Measurements from ENCODE around the gene RAB20.
"Not testable (repeated sequence)": the region's sequence is repeated elsewhere in the genome, so short reads cannot be mapped to it uniquely, and the experiment has no call there.

RAB20 gene

GRCh38 chr13:110495376-110495775, 66.1 kb downstream of the RAB20 start:
- no peak overlapping the region for H3K9ac ChIP-seq (ENCODE audit: low read depth in 1 of 2, low read length in 2 of 2)
- H3K27me3 ChIP-seq (ENCODE audit: control insufficient read depth in 1 of 2, insufficient read depth in 2 of 2, low read length in 2 of 2), result no peaks in the 10 kb centered on the region
- no peaks in the 10 kb centered on the region for H3K9me3 ChIP-seq (ENCODE audit: control insufficient read depth in 1 of 2, low read length in 2 of 2)
- H3K36me3 ChIP-seq (ENCODE audit: control insufficient read depth in 1 of 2, insufficient read depth in 2 of 2, low read length in 2 of 2), result peaks cover 0 to 16% of the 10 kb centered on the region in 2 donors
- no peak overlapping the region for H3K4me3 ChIP-seq (ENCODE audit: low read depth in 1 of 2, low read length in 2 of 2)
- H3K27ac ChIP-seq (ENCODE audit: low read depth, low read length), result no peak overlapping the region
- no peaks in the 10 kb centered on the region for H3K4me1 ChIP-seq (ENCODE audit: control insufficient read depth in 1 of 2, insufficient read depth in 2 of 2, low read length in 2 of 2)

GRCh38 chr13:110493613-110494012, 67.9 kb downstream of the RAB20 start:
- no peaks in the 10 kb centered on the region for H3K9me3 ChIP-seq (ENCODE audit: control insufficient read depth in 1 of 2, low read length in 2 of 2)
- no peak overlapping the region for H3K9ac ChIP-seq (ENCODE audit: low read depth in 1 of 2, low read length in 2 of 2)
- H3K4me1 ChIP-seq (ENCODE audit: control insufficient read depth in 1 of 2, insufficient read depth in 2 of 2, low read length in 2 of 2), result no peaks in the 10 kb centered on the region
- no peak overlapping the region for H3K4me3 ChIP-seq (ENCODE audit: low read depth in 1 of 2, low read length in 2 of 2)
- H3K36me3 ChIP-seq (ENCODE audit: control insufficient read depth in 1 of 2, insufficient read depth in 2 of 2, low read length in 2 of 2), result peaks cover 0 to 16% of the 10 kb centered on the region in 2 donors
- H3K27ac ChIP-seq (ENCODE audit: low read depth, low read length), result no peak overlapping the region
- H3K27me3 ChIP-seq (ENCODE audit: control insufficient read depth in 1 of 2, insufficient read depth in 2 of 2, low read length in 2 of 2), result no peaks in the 10 kb centered on the region

GRCh38 chr13:110492679-110493593, 68.6 kb downstream of the RAB20 start:
- Histone ChIP-seq H3K9me3 (ENCODE audit: control insufficient read depth in 1 of 2, low read length in 2 of 2) (no peaks in the 10 kb centered on the region), H3K27me3 (ENCODE audit: control insufficient read depth in 1 of 2, insufficient read depth in 2 of 2, low read length in 2 of 2) (no peaks in the 10 kb centered on the region), H3K27ac (ENCODE audit: low read depth, low read length) (no peak overlapping the region), H3K36me3 (ENCODE audit: control insufficient read depth in 1 of 2, insufficient read depth in 2 of 2, low read length in 2 of 2) (peaks cover 0 to 16% of the 10 kb centered on the region in 2 donors), H3K4me1 (ENCODE audit: control insufficient read depth in 1 of 2, insufficient read depth in 2 of 2, low read length in 2 of 2) (no peaks in the 10 kb centered on the region), H3K4me3 (ENCODE audit: low read depth in 1 of 2, low read length in 2 of 2) (no peak overlapping the region), H3K9ac (ENCODE audit: low read depth in 1 of 2, low read length in 2 of 2) (no peak overlapping the region)

- H3K36me3 ChIP-seq (ENCODE audit: control insufficient read depth in 1 of 2, insufficient read depth in 2 of 2, low read length in 2 of 2), result peaks cover 0 to 13% of the 10 kb centered on the region in 2 donors
- H3K27ac ChIP-seq (ENCODE audit: low read depth, low read length), result no peak overlapping the region
- H3K4me3 ChIP-seq (ENCODE audit: low read depth in 1 of 2, low read length in 2 of 2), result no peak overlapping the region
- no peaks in the 10 kb centered on the region for H3K9me3 ChIP-seq (ENCODE audit: control insufficient read depth in 1 of 2, low read length in 2 of 2)
- H3K4me1 ChIP-seq (ENCODE audit: control insufficient read depth in 1 of 2, insufficient read depth in 2 of 2, low read length in 2 of 2), result no peaks in the 10 kb centered on the region
- H3K9ac ChIP-seq (ENCODE audit: low read depth in 1 of 2, low read length in 2 of 2), result no peak overlapping the region
- H3K27me3 ChIP-seq (ENCODE audit: control insufficient read depth in 1 of 2, insufficient read depth in 2 of 2, low read length in 2 of 2), result no peaks in the 10 kb centered on the region
These were observed 69.4 kb downstream of the RAB20 start for GRCh38 chr13:110491869-110492678.

- H3K27ac ChIP-seq (ENCODE audit: low read depth, low read length), result no peak overlapping the region
- no peaks in the 10 kb centered on the region for H3K9me3 ChIP-seq (ENCODE audit: control insufficient read depth in 1 of 2, low read length in 2 of 2)
- no peak overlapping the region for H3K9ac ChIP-seq (ENCODE audit: low read depth in 1 of 2, low read length in 2 of 2)
- peaks cover 0 to 15% of the 10 kb centered on the region in 2 donors for H3K36me3 ChIP-seq (ENCODE audit: control insufficient read depth in 1 of 2, insufficient read depth in 2 of 2, low read length in 2 of 2)
- no peaks in the 10 kb centered on the region for H3K4me1 ChIP-seq (ENCODE audit: control insufficient read depth in 1 of 2, insufficient read depth in 2 of 2, low read length in 2 of 2)
- H3K27me3 ChIP-seq (ENCODE audit: control insufficient read depth in 1 of 2, insufficient read depth in 2 of 2, low read length in 2 of 2), result no peaks in the 10 kb centered on the region
- H3K4me3 ChIP-seq (ENCODE audit: low read depth in 1 of 2, low read length in 2 of 2), result no peak overlapping the region
These were observed 71.3 kb downstream of the RAB20 start for GRCh38 chr13:110490009-110490770.

GRCh38 chr13:110486880-110487279, 74.6 kb downstream of the RAB20 start:
- not testable (repeated sequence) for H3K9me3 ChIP-seq (ENCODE audit: control insufficient read depth in 1 of 2, low read length in 2 of 2); H3K4me1 ChIP-seq (ENCODE audit: control insufficient read depth in 1 of 2, insufficient read depth in 2 of 2, low read length in 2 of 2); H3K27ac ChIP-seq (ENCODE audit: low read depth, low read length); H3K27me3 ChIP-seq (ENCODE audit: control insufficient read depth in 1 of 2, insufficient read depth in 2 of 2, low read length in 2 of 2); H3K9ac ChIP-seq (ENCODE audit: low read depth in 1 of 2, low read length in 2 of 2); H3K4me3 ChIP-seq (ENCODE audit: low read depth in 1 of 2, low read length in 2 of 2)
- peaks cover 0 to 12% of the 10 kb centered on the region in 2 donors for H3K36me3 ChIP-seq (ENCODE audit: control insufficient read depth in 1 of 2, insufficient read depth in 2 of 2, low read length in 2 of 2)

- Histone ChIP-seq H3K9me3 (ENCODE audit: control insufficient read depth in 1 of 2, low read length in 2 of 2) (no peaks in the 10 kb centered on the region), H3K36me3 (ENCODE audit: control insufficient read depth in 1 of 2, insufficient read depth in 2 of 2, low read length in 2 of 2) (peaks cover 0 to 12% of the 10 kb centered on the region in 2 donors), H3K4me1 (ENCODE audit: control insufficient read depth in 1 of 2, insufficient read depth in 2 of 2, low read length in 2 of 2) (no peaks in the 10 kb centered on the region), H3K4me3 (ENCODE audit: low read depth in 1 of 2, low read length in 2 of 2) (no peak overlapping the region), H3K27ac (ENCODE audit: low read depth, low read length) (no peak overlapping the region), H3K9ac (ENCODE audit: low read depth in 1 of 2, low read length in 2 of 2) (no peak overlapping the region), H3K27me3 (ENCODE audit: control insufficient read depth in 1 of 2, insufficient read depth in 2 of 2, low read length in 2 of 2) (no peaks in the 10 kb centered on the region)
These were observed 75.3 kb downstream of the RAB20 start for GRCh38 chr13:110486061-110486715.

- Histone ChIP-seq H3K4me3 (ENCODE audit: low read depth in 1 of 2, low read length in 2 of 2) (no peak overlapping the region), H3K9ac (ENCODE audit: low read depth in 1 of 2, low read length in 2 of 2) (no peak overlapping the region), H3K27ac (ENCODE audit: low read depth, low read length) (no peak overlapping the region), H3K36me3 (ENCODE audit: control insufficient read depth in 1 of 2, insufficient read depth in 2 of 2, low read length in 2 of 2) (peaks cover 0 to 12% of the 10 kb centered on the region in 2 donors), H3K4me1 (ENCODE audit: control insufficient read depth in 1 of 2, insufficient read depth in 2 of 2, low read length in 2 of 2) (no peaks in the 10 kb centered on the region), H3K27me3 (ENCODE audit: control insufficient read depth in 1 of 2, insufficient read depth in 2 of 2, low read length in 2 of 2) (no peaks in the 10 kb centered on the region), H3K9me3 (ENCODE audit: control insufficient read depth in 1 of 2, low read length in 2 of 2) (no peaks in the 10 kb centered on the region)
These were observed 75.9 kb downstream of the RAB20 start for GRCh38 chr13:110485604-110486003.

GRCh38 chr13:110484290-110485048, 77.1 kb downstream of the RAB20 start:
- peaks cover 0 to 12% of the 10 kb centered on the region in 2 donors for H3K36me3 ChIP-seq (ENCODE audit: control insufficient read depth in 1 of 2, insufficient read depth in 2 of 2, low read length in 2 of 2)
- H3K4me1 ChIP-seq (ENCODE audit: control insufficient read depth in 1 of 2, insufficient read depth in 2 of 2, low read length in 2 of 2), result no peaks in the 10 kb centered on the region
- no peak overlapping the region for H3K4me3 ChIP-seq (ENCODE audit: low read depth in 1 of 2, low read length in 2 of 2)
- no peaks in the 10 kb centered on the region for H3K9me3 ChIP-seq (ENCODE audit: control insufficient read depth in 1 of 2, low read length in 2 of 2)
- H3K27ac ChIP-seq (ENCODE audit: low read depth, low read length), result no peak overlapping the region
- no peaks in the 10 kb centered on the region for H3K27me3 ChIP-seq (ENCODE audit: control insufficient read depth in 1 of 2, insufficient read depth in 2 of 2, low read length in 2 of 2)
- H3K9ac ChIP-seq (ENCODE audit: low read depth in 1 of 2, low read length in 2 of 2), result no peak overlapping the region
